ENCODE data around the gene KRTAP4-3. TPM values are rescaled to one million over a fixed set of nuclear protein-coding genes. Genes with fewer than 3 reads are reported as not detected.
"Not testable (repeated sequence)": the region's sequence is repeated elsewhere in the genome, so short reads cannot be mapped to it uniquely, and the experiment has no call there.

KRTAP4-3 gene
- total RNA-seq, 1 donor, result not detected

DNA sequence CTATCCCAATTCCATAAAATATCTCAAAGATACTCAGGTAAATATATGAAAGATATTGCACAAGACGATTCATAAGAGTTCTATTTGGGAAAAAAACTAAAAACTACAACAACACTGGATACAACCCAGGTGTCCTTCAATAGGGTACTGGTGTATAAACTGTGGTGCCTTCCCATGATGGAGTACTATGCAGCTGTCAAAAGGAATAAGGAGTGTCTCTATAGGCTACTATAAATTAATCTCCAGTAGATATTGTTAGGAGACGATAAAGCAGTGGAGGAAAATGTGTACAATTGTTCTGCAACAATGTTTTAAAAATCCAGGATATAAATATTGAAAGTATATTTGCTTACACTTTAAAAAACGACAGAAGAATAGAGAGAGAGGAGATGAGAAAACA, 41.6 kb downstream of the KRTAP4-3 start:
- DNase-seq (ENCODE audit: low read depth), result no peak
- H3K4me3 ChIP-seq (ENCODE audit: low read depth, low read length), result no peak overlapping the region
- TF ChIP-seq CTCF (IDR thresholded peaks at IDR 0.05; ENCODE audit: insufficient read depth, low read length), result no peak

DNA sequence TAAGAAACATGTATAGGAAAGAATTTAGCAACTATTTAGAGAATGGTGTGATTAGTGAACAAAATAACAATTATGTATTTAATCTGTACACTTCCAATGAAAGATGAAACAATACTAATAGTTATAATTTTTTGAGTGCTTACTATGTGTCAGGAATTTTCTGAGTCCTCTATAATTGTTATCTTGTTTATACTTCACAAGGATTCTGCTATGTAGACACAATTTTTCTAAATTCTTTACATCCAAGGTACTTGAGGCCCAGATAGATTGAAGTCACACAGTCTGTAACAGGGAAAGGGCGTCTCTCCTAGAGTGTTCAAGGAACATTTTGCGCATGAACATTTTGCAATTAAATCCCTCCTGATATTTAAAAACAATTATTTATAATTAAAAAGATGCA, 43.0 kb downstream of the KRTAP4-3 start:
- no peak overlapping the region for H3K4me3 ChIP-seq (ENCODE audit: low read depth, low read length)
- no peak for TF ChIP-seq CTCF (IDR thresholded peaks at IDR 0.05; ENCODE audit: insufficient read depth, low read length)
- no peak for DNase-seq (ENCODE audit: low read depth)

- not testable (repeated sequence) for H3K4me3 ChIP-seq (ENCODE audit: low read depth, low read length); DNase-seq (ENCODE audit: low read depth)
Observed at GRCh38 chr17:41123991-41124371, 44.0 kb downstream of the KRTAP4-3 start, which contains the start of gene KRTAP4-12. Gene KRTAP4-12, minus strand, starts transcription at chr17:41124182. Its CDS starts 60 bp downstream, at chr17:41124122.

DNA sequence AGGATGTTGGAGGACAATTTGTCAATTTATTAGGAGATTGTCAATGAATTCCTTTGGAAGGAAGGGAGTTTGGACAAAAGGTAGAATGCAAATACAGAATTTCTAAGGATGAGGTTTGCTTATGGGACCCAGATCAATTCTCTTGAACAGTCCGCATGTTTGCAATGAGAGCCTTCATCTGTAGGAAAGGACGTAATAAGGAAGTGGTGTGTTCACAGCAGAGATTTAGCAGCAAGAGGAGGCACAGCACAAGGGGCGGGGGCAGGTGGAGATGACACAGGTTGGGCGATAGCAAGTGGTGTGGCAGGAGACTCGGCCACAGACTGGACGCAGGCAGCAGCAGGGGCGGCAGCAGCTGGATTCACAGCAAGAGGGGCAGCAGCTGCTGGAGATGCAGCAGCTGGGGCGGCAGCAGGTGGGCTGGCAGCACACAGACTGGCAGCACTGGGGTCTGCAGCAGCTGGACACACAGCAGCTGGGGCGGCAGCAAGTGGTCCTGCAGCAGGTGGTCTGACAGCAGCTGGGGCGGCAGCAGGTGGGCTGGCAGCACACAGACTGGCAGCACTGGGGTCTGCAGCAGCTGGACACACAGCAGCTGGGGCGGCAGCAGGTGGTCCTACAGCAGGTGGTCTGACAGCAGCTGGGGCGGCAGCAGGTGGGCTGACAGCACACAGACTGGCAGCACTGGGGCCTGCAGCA, 44.6 kb downstream of the KRTAP4-3 start:
- not testable (repeated sequence) for DNase-seq (ENCODE audit: low read depth); H3K4me3 ChIP-seq (ENCODE audit: low read depth, low read length)

DNA sequence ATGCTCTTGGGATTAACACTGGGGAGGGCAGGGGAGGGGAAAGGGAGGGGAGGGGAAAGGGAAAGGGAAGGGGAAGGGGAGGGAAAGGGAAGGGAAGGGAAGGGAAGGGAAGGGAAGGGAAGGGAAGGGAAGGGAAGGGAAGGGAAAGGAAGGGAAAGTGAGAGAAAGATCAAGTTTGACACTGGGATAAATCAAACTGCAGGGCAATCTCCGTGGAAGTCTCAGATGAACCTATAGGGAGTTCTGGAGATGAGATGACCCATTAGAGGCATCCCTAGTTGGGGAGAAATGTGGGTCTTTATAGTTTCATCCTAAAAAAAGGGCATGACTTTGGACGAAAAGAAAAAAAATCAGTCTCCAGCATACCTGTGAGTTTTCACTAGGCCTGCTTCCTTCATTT, 46.3 kb downstream of the KRTAP4-3 start:
- no peak for DNase-seq (ENCODE audit: low read depth)
- no peak overlapping the region for H3K4me3 ChIP-seq (ENCODE audit: low read depth, low read length)
- TF ChIP-seq CTCF (IDR thresholded peaks at IDR 0.05; ENCODE audit: insufficient read depth, low read length), result no peak

- not testable (repeated sequence) for DNase-seq (ENCODE audit: low read depth); H3K4me3 ChIP-seq (ENCODE audit: low read depth, low read length)
Observed at GRCh38 chr17:41119696-41120690, 48.0 kb downstream of the KRTAP4-3 start.

GRCh38 chr17:41118721-41119120, 49.3 kb downstream of the KRTAP4-3 start:
- no peak overlapping the region for H3K4me3 ChIP-seq (ENCODE audit: low read depth, low read length)
- no peak for TF ChIP-seq CTCF (IDR thresholded peaks at IDR 0.05; ENCODE audit: insufficient read depth, low read length)
- no peak for DNase-seq (ENCODE audit: low read depth)

- not testable (repeated sequence) for DNase-seq (ENCODE audit: low read depth); H3K4me3 ChIP-seq (ENCODE audit: low read depth, low read length)
Observed at GRCh38 chr17:41117846-41118386, 50.1 kb downstream of the KRTAP4-3 start, which contains the start of gene KRTAP4-11. Gene KRTAP4-11, minus strand, starts transcription at chr17:41118373. Its CDS starts 58 bp downstream, at chr17:41118315.

Small RNA genes within 50 kb of the gene (small RNA-seq; reads per million reads assigned to genes)
- not detected for gene KRTAP4-17P

Other genes starting within 250 kb of the KRTAP4-3 start
- not detected in 2 replicates for gene KRT23, start 230.6 kb downstream of the KRTAP4-3 start, total RNA-seq (ENCODE audit: low replicate concordance)
- gene KRT39, start 201.3 kb downstream of the KRTAP4-3 start, total RNA-seq (ENCODE audit: low replicate concordance), result not detected in 2 replicates
- gene KRT40, start 183.9 kb downstream of the KRTAP4-3 start, total RNA-seq (ENCODE audit: low replicate concordance), result not detected in 2 replicates
- not detected in 2 replicates for gene KRTAP3-3, start 174.1 kb downstream of the KRTAP4-3 start, total RNA-seq (ENCODE audit: low replicate concordance)
- not detected in 2 replicates for gene KRTAP3-2, start 168.3 kb downstream of the KRTAP4-3 start, total RNA-seq (ENCODE audit: low replicate concordance)
- gene KRTAP3-1, start 159.1 kb downstream of the KRTAP4-3 start, total RNA-seq (ENCODE audit: low replicate concordance), result not detected in 2 replicates
- 1.4 TPM in 1 of 2 replicates, not detected in the other for gene KRTAP1-5, start 141.0 kb downstream of the KRTAP4-3 start, total RNA-seq (ENCODE audit: low replicate concordance)
- not detected in 2 replicates for gene KRTAP1-4, start 138.0 kb downstream of the KRTAP4-3 start, total RNA-seq (ENCODE audit: low replicate concordance)
- gene KRTAP1-3, start 133.3 kb downstream of the KRTAP4-3 start, total RNA-seq (ENCODE audit: low replicate concordance), result not detected in 2 replicates
- gene KRTAP1-1, start 126.8 kb downstream of the KRTAP4-3 start, total RNA-seq (ENCODE audit: low replicate concordance), result not detected in 2 replicates
- gene KRTAP2-1, start 120.9 kb downstream of the KRTAP4-3 start, total RNA-seq (ENCODE audit: low replicate concordance), result not detected in 2 replicates
- gene KRTAP2-2, start 113.0 kb downstream of the KRTAP4-3 start, total RNA-seq (ENCODE audit: low replicate concordance), result not detected in 2 replicates
- not detected in 2 replicates for gene KRTAP2-3, start 108.1 kb downstream of the KRTAP4-3 start, total RNA-seq (ENCODE audit: low replicate concordance)
- not detected in 2 replicates for gene KRTAP2-4, start 102.3 kb downstream of the KRTAP4-3 start, total RNA-seq (ENCODE audit: low replicate concordance)
- not detected in 2 replicates for gene KRTAP4-7, start 84.1 kb downstream of the KRTAP4-3 start, total RNA-seq (ENCODE audit: low replicate concordance)
- not detected in 2 replicates for gene KRTAP4-8, start 70.1 kb downstream of the KRTAP4-3 start, total RNA-seq (ENCODE audit: low replicate concordance)
- not detected in 2 replicates for gene KRTAP4-16, start 66.0 kb downstream of the KRTAP4-3 start, total RNA-seq (ENCODE audit: low replicate concordance)
- not detected in 2 replicates for gene KRTAP4-9, start 62.8 kb downstream of the KRTAP4-3 start, total RNA-seq (ENCODE audit: low replicate concordance)
- not detected in 2 replicates for gene KRTAP4-11, start 49.8 kb downstream of the KRTAP4-3 start, total RNA-seq (ENCODE audit: low replicate concordance)
- not detected in 2 replicates for gene KRTAP4-12, start 44.0 kb downstream of the KRTAP4-3 start, total RNA-seq (ENCODE audit: low replicate concordance)
- not detected in 2 replicates for gene KRTAP4-6, start 27.7 kb downstream of the KRTAP4-3 start, total RNA-seq (ENCODE audit: low replicate concordance)
- not detected in 2 replicates for gene KRTAP4-5, start 18.4 kb downstream of the KRTAP4-3 start, total RNA-seq (ENCODE audit: low replicate concordance)
- not detected in 2 replicates for gene KRTAP4-4, start 7.5 kb downstream of the KRTAP4-3 start, total RNA-seq (ENCODE audit: low replicate concordance)
- not detected in 2 replicates for gene KRTAP4-2, start 10.0 kb upstream of the KRTAP4-3 start, total RNA-seq (ENCODE audit: low replicate concordance)
- gene KRTAP4-1, start 16.7 kb upstream of the KRTAP4-3 start, total RNA-seq (ENCODE audit: low replicate concordance), result not detected in 2 replicates
- not detected in 2 replicates for gene KRTAP9-1, start 21.7 kb upstream of the KRTAP4-3 start, total RNA-seq (ENCODE audit: low replicate concordance)
- not detected in 2 replicates for gene KRTAP9-2, start 58.4 kb upstream of the KRTAP4-3 start, total RNA-seq (ENCODE audit: low replicate concordance)
- not detected in 2 replicates for gene KRTAP9-3, start 64.2 kb upstream of the KRTAP4-3 start, total RNA-seq (ENCODE audit: low replicate concordance)
- not detected in 2 replicates for gene KRTAP9-8, start 69.8 kb upstream of the KRTAP4-3 start, total RNA-seq (ENCODE audit: low replicate concordance)
- not detected in 2 replicates for gene KRTAP9-4, start 81.5 kb upstream of the KRTAP4-3 start, total RNA-seq (ENCODE audit: low replicate concordance)
- not detected in 2 replicates for gene KRTAP9-9, start 87.2 kb upstream of the KRTAP4-3 start, total RNA-seq (ENCODE audit: low replicate concordance)
- not detected in 2 replicates for gene KRTAP9-6, start 97.2 kb upstream of the KRTAP4-3 start, total RNA-seq (ENCODE audit: low replicate concordance)
- not detected in 2 replicates for gene KRTAP9-7, start 107.5 kb upstream of the KRTAP4-3 start, total RNA-seq (ENCODE audit: low replicate concordance)
- gene KRTAP29-1, start 134.6 kb upstream of the KRTAP4-3 start, total RNA-seq (ENCODE audit: low replicate concordance), result not detected in 2 replicates
- gene KRTAP16-1, start 141.1 kb upstream of the KRTAP4-3 start, total RNA-seq (ENCODE audit: low replicate concordance), result not detected in 2 replicates
- gene KRTAP17-1, start 147.5 kb upstream of the KRTAP4-3 start, total RNA-seq (ENCODE audit: low replicate concordance), result not detected in 2 replicates
- gene KRT33A, start 182.6 kb upstream of the KRTAP4-3 start, total RNA-seq (ENCODE audit: low replicate concordance), result not detected in 2 replicates
- not detected in 2 replicates for gene KRT33B, start 201.6 kb upstream of the KRTAP4-3 start, total RNA-seq (ENCODE audit: low replicate concordance)
- 0.45 TPM in 1 of 2 replicates, not detected in the other for gene KRT34, start 214.1 kb upstream of the KRTAP4-3 start, total RNA-seq (ENCODE audit: low replicate concordance)
- 0.09 TPM in 1 of 2 replicates, not detected in the other for gene KRT31, start 229.4 kb upstream of the KRTAP4-3 start, total RNA-seq (ENCODE audit: low replicate concordance)

Data from fibroblast of the aortic adventitia (primary cell).